Hepatocyte (in vitro differentiated cells): ENCODE results near the gene CYB5R3. TPM values are rescaled to one million over a fixed set of nuclear protein-coding genes. Genes with fewer than 3 reads are reported as not detected.
A peak's percentile ranks its signal among the peaks of the same experiment; 100 is the strongest.

ENCODE experiments used
- DNase-seq: peaks from one replicate; pipeline ENCODE4 v3.0.0-alpha.2; 2016; ENCODE audit warnings: low spot score
- H2AFZ ChIP-seq: fragments of 200-600 bp; sonication (generic); 2 replicates; pipeline ENCODE4 v1.6.0; 2016; ENCODE audit warnings: antibody characterized with exemption, mild to moderate bottlenecking
- H3K27ac ChIP-seq: fragments of 200-600 bp; sonication (generic); 2 replicates; pipeline ENCODE4 v1.5.1; 2016; ENCODE audit warnings: mild to moderate bottlenecking
- H3K27me3 ChIP-seq: fragments of 200-600 bp; sonication (generic); 2 replicates; pipeline ENCODE4 v1.6.1; 2016
- H3K36me3 ChIP-seq: fragments of 200-600 bp; sonication (generic); replicated peaks from 2 replicates; pipeline ENCODE4 v1.5.1; 2016; ENCODE audit warnings: low read depth; ENCODE audit not compliant: insufficient read depth
- H3K4me1 ChIP-seq: fragments of 200-600 bp; sonication (generic); 2 replicates; pipeline ENCODE4 v1.5.1; 2016; ENCODE audit warnings: mild to moderate bottlenecking, moderate library complexity; ENCODE audit not compliant: insufficient read depth
- H3K4me2 ChIP-seq: fragments of 200-600 bp; sonication (generic); 2 replicates; pipeline ENCODE4 v1.6.0; 2016
- H3K4me3 ChIP-seq: fragments of 200-600 bp; sonication (generic); 2 replicates; pipeline ENCODE4 v1.5.1; 2016; ENCODE audit warnings: mild to moderate bottlenecking
- H3K79me2 ChIP-seq: fragments of 200-600 bp; sonication (generic); 2 replicates; pipeline ENCODE4 v1.6.0; 2017; ENCODE audit warnings: mild to moderate bottlenecking
- H3K9me2 ChIP-seq: fragments of 200-600 bp; sonication (generic); replicated peaks from 2 replicates; pipeline ENCODE4 v1.6.0; 2017; ENCODE audit warnings: mild to moderate bottlenecking; ENCODE audit not compliant: insufficient read depth
- H3K9me3 ChIP-seq: fragments of 200-600 bp; sonication (generic); 2 replicates; pipeline ENCODE4 v1.5.1; 2016; ENCODE audit warnings: low read depth, mild to moderate bottlenecking
- H4K20me1 ChIP-seq: fragments of 200-600 bp; sonication (generic); 2 replicates; pipeline ENCODE4 v1.6.0; 2016; ENCODE audit warnings: mild to moderate bottlenecking; ENCODE audit not compliant: insufficient read depth, poor library complexity, severe bottlenecking
- EZH2 ChIP-seq: fragments of 200-600 bp; sonication (generic); IDR thresholded peaks from 2 replicates; pipeline ENCODE4 v1.6.1; 2016; ENCODE audit warnings: antibody characterized with exemption, mild to moderate bottlenecking, borderline replicate concordance
- EZH2phosphoT487 ChIP-seq: fragments of 200-600 bp; sonication (generic); IDR thresholded peaks from one replicate; pipeline ENCODE4 v1.6.1; 2018; ENCODE audit warnings: antibody characterized with exemption, mild to moderate bottlenecking, low read depth, moderate library complexity; ENCODE audit not compliant: unreplicated experiment, severe bottlenecking
- WGBS: methylation state at CpG from one replicate; pipeline ENCODE4 v1.1.6; 2016; ENCODE audit warnings: low lambda C conversion rate; ENCODE audit errors: missing lambda C conversion rate; 5-methylcytosine and 5-hydroxymethylcytosine counted together
- polyA plus RNA-seq: library from polyadenylated mRNA; unstranded; fragments of >200 nt; fragmentation: Nextera tagmentation; extraction: Ambion mirVana; gene quantifications from 2 replicates; pipeline ENCODE4 v1.2.1, GENCODE V29; 2016
- total RNA-seq: library from RNA; depleted of rRNA; stranded (reverse); fragments of >200 nt; gene quantifications from 2 replicates; pipeline ENCODE4 v1.2.3, GENCODE V29; 2014
- TF ChIP-seq, protein P1 (sequence below): fragments of 200-600 bp; sonication (generic); IDR thresholded peaks from 2 replicates; pipeline ENCODE4 v1.5.1; 2016; ENCODE audit warnings: antibody characterized with exemption, mild to moderate bottlenecking; ENCODE audit not compliant: poor library complexity

Gene CYB5R3
- total and polyA plus RNA-seq, 2 experiments from 2014 or later, result 119 to 438 TPM

DNA sequence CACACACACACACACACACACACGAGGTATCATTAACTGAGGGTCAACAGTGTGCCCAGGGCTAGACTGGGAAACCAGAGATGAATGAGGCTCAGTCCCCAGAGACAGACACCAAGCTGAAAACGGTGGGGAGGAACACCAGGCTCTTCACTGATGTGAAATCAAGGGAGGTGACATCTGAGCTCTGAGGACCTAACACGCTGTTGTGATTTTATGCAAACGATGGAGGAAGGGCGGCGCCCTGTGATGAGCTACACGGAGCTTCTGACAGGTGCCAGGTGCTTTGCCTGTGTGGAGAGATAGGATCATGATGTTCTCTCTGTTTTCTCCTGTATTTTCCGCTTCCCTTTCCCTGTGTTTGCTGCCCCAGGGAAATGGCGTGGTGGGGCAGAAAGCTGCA lies 6.5 kb upstream of the CYB5R3 start:
- TF ChIP-seq, protein P1, sequence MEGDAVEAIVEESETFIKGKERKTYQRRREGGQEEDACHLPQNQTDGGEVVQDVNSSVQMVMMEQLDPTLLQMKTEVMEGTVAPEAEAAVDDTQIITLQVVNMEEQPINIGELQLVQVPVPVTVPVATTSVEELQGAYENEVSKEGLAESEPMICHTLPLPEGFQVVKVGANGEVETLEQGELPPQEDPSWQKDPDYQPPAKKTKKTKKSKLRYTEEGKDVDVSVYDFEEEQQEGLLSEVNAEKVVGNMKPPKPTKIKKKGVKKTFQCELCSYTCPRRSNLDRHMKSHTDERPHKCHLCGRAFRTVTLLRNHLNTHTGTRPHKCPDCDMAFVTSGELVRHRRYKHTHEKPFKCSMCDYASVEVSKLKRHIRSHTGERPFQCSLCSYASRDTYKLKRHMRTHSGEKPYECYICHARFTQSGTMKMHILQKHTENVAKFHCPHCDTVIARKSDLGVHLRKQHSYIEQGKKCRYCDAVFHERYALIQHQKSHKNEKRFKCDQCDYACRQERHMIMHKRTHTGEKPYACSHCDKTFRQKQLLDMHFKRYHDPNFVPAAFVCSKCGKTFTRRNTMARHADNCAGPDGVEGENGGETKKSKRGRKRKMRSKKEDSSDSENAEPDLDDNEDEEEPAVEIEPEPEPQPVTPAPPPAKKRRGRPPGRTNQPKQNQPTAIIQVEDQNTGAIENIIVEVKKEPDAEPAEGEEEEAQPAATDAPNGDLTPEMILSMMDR, result no peak
- TF ChIP-seq EZH2phosphoT487 (no peak), EZH2 (no peak)
- Histone ChIP-seq H3K4me2 (no peak overlapping the region), H3K36me3 (no peaks in the 10 kb centered on the region), H4K20me1 (no peaks in the 10 kb centered on the region), H3K4me1 (no peaks in the 10 kb centered on the region), H2AFZ (no peak overlapping the region), H3K27ac (no peak overlapping the region), H3K79me2 (no peaks in the 10 kb centered on the region), H3K9me3 (no peaks in the 10 kb centered on the region), H3K9me2 (no peaks in the 10 kb centered on the region), H3K4me3 (no peak overlapping the region), H3K27me3 (no peaks in the 10 kb centered on the region)
- no peak for DNase-seq
- WGBS, result 71% methylated on average over 9 of the region's 9 CpGs

- peaks cover 2% of the 10 kb centered on the region for H3K4me1 ChIP-seq
- H3K36me3 ChIP-seq, result no peaks in the 10 kb centered on the region
- H2AFZ ChIP-seq, result no peak overlapping the region
- H3K9me3 ChIP-seq, result no peaks in the 10 kb centered on the region
- no peaks in the 10 kb centered on the region for H3K9me2 ChIP-seq
- H3K27ac ChIP-seq, result peak overlapping the region; percentile 53
- peaks cover 6% of the 10 kb centered on the region for H3K79me2 ChIP-seq
- H4K20me1 ChIP-seq, result no peaks in the 10 kb centered on the region
- no peak overlapping the region for H3K4me3 ChIP-seq
- DNase-seq, result no peak
- TF ChIP-seq, protein P1, result no peak
- 70% methylated on average over 7 of the region's 7 CpGs for WGBS
- no peaks in the 10 kb centered on the region for H3K27me3 ChIP-seq
- H3K4me2 ChIP-seq, result no peak overlapping the region
These were observed 5.4 kb upstream of the CYB5R3 start for GRCh38 chr22:42654436-42655073.

- no peaks in the 10 kb centered on the region for H3K27me3 ChIP-seq
- H3K4me3 ChIP-seq, result no peak overlapping the region
- no peak overlapping the region for H2AFZ ChIP-seq
- H3K36me3 ChIP-seq, result no peaks in the 10 kb centered on the region
- H4K20me1 ChIP-seq, result no peaks in the 10 kb centered on the region
- H3K4me1 ChIP-seq, result peaks cover 2% of the 10 kb centered on the region
- no peak for DNase-seq
- H3K79me2 ChIP-seq, result peaks cover 8% of the 10 kb centered on the region
- no peaks in the 10 kb centered on the region for H3K9me3 ChIP-seq
- 72% methylated on average over 4 of the region's 4 CpGs for WGBS
- H3K9me2 ChIP-seq, result no peaks in the 10 kb centered on the region
- TF ChIP-seq EZH2, result no peak
- TF ChIP-seq, protein P1, result no peak
- no peak for TF ChIP-seq EZH2phosphoT487
- H3K4me2 ChIP-seq, result no peak overlapping the region
- H3K27ac ChIP-seq, result no peak overlapping the region
These were observed 4.8 kb upstream of the CYB5R3 start for GRCh38 chr22:42653999-42654398.
